Fibroblast of the aortic adventitia (primary cell): Measurements from ENCODE around the gene ALG8. TPM values are rescaled to one million over a fixed set of nuclear protein-coding genes. Genes with fewer than 3 reads are reported as not detected.
"Not testable (repeated sequence)": the region's sequence is repeated elsewhere in the genome, so short reads cannot be mapped to it uniquely, and the experiment has no call there.

Experiments
- DNase-seq: peaks from one replicate; pipeline ENCODE4 v3.0.0-alpha.2; 2010; ENCODE audit warnings: low read depth
- H3K4me3 ChIP-seq: 2 replicates; pipeline ENCODE4 v1.5.1; 2011; ENCODE audit warnings: low read depth, mild to moderate bottlenecking, control low read depth, low read length, moderate library complexity
- total RNA-seq: library from RNA; depleted of rRNA; stranded (reverse); fragments of >200 nt; gene quantifications from 2 replicates; pipeline ENCODE4 v1.2.3, GENCODE V29; 2012; ENCODE audit warnings: low replicate concordance
- TF ChIP-seq, protein P1 (sequence below): IDR thresholded peaks from 2 replicates; pipeline ENCODE4 v1.5.1; 2011; ENCODE audit warnings: mild to moderate bottlenecking, low read length, control low read depth, inconsistent platforms; ENCODE audit not compliant: insufficient read depth

The ALG8 gene
- total RNA-seq, 1 donor, result 56.6 TPM

DNA sequence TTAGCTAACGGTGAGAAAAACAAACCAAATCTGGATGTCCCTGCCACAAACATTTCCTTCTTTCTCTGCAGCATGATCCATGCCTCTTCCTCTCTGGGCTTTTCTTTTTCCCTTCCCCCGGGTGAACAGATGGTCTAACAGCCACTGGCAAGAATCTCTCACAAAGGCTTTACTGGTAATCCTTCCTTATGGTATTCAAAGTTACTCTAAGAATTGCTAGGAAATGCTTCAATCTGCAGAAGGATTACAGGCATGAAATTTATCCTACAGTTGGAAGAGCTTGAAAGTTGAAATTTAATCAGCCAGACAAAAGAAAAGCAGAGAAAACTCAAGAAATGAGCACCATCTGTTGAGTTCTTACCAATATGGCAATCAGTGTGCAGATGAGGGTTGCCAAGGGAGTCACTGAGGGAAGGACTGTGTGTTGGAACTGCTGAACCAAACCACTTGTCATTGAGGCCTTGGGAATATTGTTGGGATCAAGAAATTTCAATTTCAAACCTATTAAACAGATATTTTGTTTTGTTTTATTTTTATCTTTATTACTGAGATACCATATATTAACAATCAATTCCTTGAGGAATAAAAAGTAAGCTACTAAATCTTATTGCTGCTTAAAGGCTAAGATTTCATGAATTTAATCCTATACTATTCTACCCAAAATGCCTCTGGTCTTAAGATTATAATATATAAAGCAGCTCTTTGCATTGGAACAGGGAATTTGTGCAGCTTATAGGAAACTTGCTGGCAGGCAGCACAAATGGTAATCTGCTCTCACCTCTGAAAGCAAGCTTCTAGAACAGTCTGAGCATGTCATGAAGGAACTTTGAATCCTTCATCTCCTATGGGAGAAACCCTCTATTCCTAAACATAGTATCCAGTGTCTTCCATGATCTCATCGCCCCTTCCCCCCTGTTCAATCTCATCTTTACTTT lies 30.1 kb downstream of the ALG8 start:
- H3K4me3 ChIP-seq, result no peak overlapping the region
- DNase-seq, result no peak
- TF ChIP-seq, protein P1, sequence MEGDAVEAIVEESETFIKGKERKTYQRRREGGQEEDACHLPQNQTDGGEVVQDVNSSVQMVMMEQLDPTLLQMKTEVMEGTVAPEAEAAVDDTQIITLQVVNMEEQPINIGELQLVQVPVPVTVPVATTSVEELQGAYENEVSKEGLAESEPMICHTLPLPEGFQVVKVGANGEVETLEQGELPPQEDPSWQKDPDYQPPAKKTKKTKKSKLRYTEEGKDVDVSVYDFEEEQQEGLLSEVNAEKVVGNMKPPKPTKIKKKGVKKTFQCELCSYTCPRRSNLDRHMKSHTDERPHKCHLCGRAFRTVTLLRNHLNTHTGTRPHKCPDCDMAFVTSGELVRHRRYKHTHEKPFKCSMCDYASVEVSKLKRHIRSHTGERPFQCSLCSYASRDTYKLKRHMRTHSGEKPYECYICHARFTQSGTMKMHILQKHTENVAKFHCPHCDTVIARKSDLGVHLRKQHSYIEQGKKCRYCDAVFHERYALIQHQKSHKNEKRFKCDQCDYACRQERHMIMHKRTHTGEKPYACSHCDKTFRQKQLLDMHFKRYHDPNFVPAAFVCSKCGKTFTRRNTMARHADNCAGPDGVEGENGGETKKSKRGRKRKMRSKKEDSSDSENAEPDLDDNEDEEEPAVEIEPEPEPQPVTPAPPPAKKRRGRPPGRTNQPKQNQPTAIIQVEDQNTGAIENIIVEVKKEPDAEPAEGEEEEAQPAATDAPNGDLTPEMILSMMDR, result no peak

DNA sequence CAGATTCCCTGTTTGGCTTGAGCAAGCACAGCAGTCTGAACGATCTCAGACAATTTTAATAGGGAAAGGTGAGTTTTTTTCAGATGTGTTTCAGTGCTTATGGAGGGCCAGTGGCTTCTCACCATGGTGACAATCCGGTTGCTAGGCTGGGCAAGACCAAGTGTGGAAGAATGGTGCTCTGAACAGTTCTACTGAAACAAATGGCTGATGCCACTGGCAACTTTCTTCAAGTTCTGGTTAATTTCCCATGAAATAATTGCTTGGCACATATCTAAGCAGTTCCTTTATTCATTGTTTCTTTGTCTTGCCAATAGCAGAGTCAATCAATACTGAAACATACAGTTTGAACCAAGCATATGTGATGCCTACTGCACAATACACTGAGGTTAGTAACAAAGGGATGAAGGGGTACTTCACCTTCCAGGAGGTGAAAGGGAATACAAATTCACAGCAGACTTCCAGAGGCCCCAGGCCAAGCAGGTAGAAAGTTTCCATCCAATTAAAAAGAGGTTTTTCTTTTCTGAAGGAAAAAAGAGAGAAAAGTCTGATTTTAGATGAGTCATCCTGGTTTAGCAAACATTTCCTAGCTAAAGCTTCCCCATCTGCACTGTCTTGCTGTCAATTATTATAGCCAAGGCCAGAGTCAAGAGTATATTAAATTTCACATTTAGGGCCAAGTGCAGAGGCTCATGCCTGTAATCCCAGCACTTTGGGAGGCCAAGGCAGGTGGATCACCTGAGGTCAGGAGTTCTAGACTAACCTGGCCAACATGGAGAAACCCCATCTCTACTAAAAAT lies 38.6 kb downstream of the ALG8 start:
- TF ChIP-seq, protein P1, result no peak
- DNase-seq, result no peak
- no peak overlapping the region for H3K4me3 ChIP-seq

DNA sequence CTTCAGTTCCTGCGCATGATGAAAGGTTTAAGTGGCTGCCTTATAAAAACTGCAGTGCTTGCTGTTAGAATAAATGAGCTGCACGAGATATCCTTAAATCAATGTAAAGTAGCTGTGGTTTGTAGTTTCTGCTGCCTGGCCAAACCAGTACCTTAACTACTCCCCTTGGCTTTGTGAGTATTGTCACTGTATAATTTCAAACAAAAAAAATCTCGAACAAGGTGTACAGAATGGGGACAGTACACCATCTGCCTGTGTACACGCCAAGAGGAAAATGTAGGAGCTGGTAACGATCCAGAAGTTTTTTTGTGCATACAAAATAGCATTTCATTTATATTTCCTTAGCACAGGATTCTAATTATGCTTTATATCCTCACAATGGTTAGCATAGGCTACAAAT lies 39.2 kb downstream of the ALG8 start:
- DNase-seq, result no peak
- TF ChIP-seq, protein P1, result no peak
- H3K4me3 ChIP-seq, result no peak overlapping the region

DNA sequence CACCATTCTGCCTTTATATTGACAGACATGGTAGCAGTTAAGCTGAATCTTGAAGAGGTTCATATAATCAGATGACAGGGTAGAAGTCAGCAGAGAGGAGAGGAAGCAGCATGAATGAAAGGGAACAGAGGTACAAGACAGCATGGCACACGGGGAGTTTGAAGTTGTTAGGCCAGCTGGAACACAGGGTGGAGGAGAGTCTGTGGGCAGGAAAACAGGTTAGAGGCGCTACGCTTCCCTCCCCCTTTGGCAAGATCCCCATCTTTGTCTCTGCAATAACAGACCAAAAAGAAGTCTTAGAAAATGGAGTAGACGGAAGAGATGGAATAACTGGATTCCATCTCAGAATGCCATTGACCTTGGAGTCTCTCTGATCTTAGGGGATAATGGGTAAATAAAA lies 39.8 kb downstream of the ALG8 start:
- no peak overlapping the region for H3K4me3 ChIP-seq
- DNase-seq, result no peak
- TF ChIP-seq, protein P1, result no peak

DNA sequence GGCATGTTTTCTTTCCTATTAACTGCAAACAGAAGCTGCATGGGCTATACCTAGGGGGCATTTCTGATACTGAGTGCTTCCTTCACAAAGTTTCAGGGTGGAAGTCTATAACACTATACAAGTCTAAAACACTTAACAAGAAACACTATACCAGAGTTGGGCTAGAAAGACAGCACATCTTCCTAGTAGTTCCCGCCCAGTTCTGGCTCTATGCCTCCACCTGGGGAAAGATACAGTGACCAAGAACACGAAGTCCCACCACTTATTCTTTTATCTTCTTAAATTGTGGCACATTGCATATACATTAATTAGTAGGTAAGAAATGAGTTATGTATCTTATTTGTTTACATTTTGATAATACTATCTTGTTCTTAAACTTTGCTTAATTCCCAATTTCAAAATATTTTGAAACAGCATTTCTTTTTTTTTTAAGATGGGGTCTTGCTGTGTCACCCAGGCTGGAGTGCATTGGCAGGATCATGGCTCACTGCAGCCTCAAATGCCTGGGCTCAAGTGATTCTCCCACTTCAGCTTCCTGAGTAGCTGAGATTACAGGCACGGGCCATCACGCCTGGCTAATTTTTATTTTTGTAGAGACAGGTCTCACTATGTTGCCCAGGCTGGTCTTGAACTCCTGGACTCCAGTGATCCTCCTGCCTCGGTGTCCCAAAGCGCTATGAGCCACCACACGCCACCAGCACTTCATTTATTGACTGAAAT lies 41.6 kb downstream of the ALG8 start:
- no peak for DNase-seq
- H3K4me3 ChIP-seq, result no peak overlapping the region
- TF ChIP-seq, protein P1, result no peak

DNA sequence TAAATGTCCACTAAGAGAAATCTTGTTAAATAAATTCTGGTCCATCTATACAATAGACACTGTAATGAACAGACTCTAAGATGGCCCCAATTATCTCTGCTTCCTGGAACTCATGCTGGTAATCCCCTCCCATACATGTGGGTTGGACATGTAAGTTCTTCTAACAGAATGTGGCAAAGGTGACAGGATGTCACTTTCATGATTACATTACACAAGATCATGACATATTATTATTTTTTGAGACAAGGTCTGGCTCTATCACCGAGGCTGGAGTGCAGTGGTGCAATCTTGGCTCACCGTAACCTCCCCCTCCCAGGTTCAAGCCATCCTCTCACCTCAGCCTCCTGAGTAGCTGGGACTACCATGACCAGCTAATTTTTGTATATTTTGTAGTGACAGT lies 45.2 kb downstream of the ALG8 start:
- no peak overlapping the region for H3K4me3 ChIP-seq
- no peak for DNase-seq
- TF ChIP-seq, protein P1, result no peak

DNA sequence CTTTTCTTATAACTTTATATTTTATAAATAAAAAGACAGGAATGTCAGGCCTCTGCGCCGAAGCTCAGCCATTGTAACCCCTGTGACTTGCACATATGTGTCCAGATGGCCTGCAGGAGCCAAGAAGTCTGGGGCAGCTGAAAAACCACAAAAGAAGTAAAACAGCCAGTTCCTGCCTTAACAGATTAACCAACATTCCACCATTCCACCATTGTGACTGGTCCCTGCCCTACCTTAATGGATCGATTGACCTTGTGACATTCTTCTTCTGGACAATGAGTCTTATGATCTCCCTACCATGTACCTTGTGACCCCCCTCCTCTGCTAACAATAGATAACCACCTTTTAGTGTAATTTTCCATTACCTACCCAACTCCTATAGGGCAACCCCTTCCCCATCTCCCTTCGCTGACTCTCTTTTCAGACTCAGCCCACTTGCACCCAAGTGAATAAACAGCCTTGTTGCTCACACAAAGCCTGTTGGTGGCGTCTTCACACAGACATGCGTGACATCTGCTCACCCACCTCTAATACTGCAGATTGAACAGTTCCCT lies 52.8 kb downstream of the ALG8 start:
- not testable (repeated sequence) for DNase-seq, H3K4me3 ChIP-seq
